Kidney epithelial cell (primary cell): Measurements from ENCODE around the gene ABCC3. TPM values are rescaled to one million over a fixed set of nuclear protein-coding genes. Genes with fewer than 3 reads are reported as not detected.
A peak's percentile ranks its signal among the peaks of the same experiment; 100 is the strongest.
"Not testable (repeated sequence)": the region's sequence is repeated elsewhere in the genome, so short reads cannot be mapped to it uniquely, and the experiment has no call there.

ENCODE experiments used
- DNase-seq: peaks from one replicate; pipeline ENCODE4 v3.0.0-alpha.2; 2010; ENCODE audit warnings: low read depth
- H3K27me3 ChIP-seq: 2 replicates; pipeline ENCODE4 v1.6.0; 2011; ENCODE audit warnings: low read length; ENCODE audit not compliant: control insufficient read depth, insufficient read depth
- H3K36me3 ChIP-seq: 2 replicates; pipeline ENCODE4 v1.5.1; 2011; ENCODE audit warnings: low read length; ENCODE audit not compliant: control insufficient read depth, insufficient read depth
- H3K4me3 ChIP-seq: 2 replicates; pipeline ENCODE4 v1.5.1; 2011; ENCODE audit warnings: low read depth, mild to moderate bottlenecking, control low read depth, low read length
- total RNA-seq: library from RNA; depleted of rRNA; stranded (reverse); fragments of >200 nt; gene quantifications from 2 replicates; pipeline ENCODE4 v1.2.3, GENCODE V29; 2015
- TF ChIP-seq, protein P1 (sequence below): IDR thresholded peaks from 2 replicates; pipeline ENCODE4 v1.5.1; 2011; ENCODE audit warnings: mild to moderate bottlenecking, moderate library complexity, low read length, control low read depth, inconsistent platforms; ENCODE audit not compliant: insufficient read depth, poor library complexity, severe bottlenecking

ABCC3 gene
- total RNA-seq, 1 donor from 2014 or later: 1.3 TPM

DNA sequence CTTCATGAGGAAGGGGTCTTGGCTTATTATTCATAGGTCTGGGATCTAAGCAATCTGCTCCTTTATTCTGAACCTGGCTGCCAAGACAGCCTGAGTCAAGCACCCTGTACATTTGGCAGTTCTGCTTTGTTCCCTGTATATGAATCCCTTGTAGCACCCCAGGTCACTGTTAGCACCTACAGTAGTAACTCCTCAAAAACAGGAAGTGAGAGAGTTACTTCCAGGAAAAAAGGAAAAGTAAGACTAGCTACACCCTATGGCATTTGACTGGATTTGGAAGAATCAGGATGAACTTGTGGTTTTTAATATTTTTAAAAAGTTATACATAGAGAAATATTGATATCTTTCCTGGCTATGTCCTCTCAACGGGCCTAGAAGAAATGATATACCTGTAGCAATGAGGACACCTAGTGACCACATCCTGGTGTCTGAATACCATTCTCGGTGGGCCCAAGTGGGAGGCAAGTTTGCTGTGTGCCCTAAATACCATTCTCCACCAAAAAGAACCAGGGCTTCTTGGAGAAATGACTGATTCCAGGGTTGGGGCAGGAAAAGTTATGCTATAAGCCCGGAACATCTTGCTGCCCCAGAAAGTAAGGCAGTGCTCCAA is 63.1 kb downstream of the ABCC3 start:
- H3K4me3 ChIP-seq: no peak overlapping the region
- no peaks in the 10 kb centered on the region for H3K27me3 ChIP-seq
- peaks cover 4% of the 10 kb centered on the region for H3K36me3 ChIP-seq
- DNase-seq: no peak
- TF ChIP-seq, protein P1, sequence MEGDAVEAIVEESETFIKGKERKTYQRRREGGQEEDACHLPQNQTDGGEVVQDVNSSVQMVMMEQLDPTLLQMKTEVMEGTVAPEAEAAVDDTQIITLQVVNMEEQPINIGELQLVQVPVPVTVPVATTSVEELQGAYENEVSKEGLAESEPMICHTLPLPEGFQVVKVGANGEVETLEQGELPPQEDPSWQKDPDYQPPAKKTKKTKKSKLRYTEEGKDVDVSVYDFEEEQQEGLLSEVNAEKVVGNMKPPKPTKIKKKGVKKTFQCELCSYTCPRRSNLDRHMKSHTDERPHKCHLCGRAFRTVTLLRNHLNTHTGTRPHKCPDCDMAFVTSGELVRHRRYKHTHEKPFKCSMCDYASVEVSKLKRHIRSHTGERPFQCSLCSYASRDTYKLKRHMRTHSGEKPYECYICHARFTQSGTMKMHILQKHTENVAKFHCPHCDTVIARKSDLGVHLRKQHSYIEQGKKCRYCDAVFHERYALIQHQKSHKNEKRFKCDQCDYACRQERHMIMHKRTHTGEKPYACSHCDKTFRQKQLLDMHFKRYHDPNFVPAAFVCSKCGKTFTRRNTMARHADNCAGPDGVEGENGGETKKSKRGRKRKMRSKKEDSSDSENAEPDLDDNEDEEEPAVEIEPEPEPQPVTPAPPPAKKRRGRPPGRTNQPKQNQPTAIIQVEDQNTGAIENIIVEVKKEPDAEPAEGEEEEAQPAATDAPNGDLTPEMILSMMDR: peak; percentile 26

DNA sequence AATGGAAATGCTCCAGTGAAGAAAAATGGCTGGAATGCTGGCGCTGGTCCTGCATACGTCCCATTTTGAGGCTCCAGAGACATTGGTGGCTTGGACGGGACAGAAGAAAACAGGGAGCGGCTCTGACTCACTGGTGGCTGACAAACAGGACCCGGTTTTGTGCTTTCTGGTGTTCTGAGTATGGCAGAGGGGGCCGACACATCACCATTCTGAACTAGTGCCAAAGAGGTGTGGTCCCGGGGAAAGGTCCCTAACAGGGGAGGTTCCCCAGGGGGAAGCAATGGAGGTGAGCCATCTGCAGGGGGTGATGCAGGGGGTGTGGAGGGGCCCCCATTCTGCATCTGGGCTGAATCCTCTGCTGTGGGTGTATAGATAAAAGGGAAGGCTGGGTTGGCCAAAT is 64.7 kb downstream of the ABCC3 start:
- Histone ChIP-seq H3K4me3 (no peak overlapping the region), H3K27me3 (no peaks in the 10 kb centered on the region), H3K36me3 (peaks cover 4% of the 10 kb centered on the region)
- no peak for DNase-seq
- TF ChIP-seq, protein P1: no peak

DNA sequence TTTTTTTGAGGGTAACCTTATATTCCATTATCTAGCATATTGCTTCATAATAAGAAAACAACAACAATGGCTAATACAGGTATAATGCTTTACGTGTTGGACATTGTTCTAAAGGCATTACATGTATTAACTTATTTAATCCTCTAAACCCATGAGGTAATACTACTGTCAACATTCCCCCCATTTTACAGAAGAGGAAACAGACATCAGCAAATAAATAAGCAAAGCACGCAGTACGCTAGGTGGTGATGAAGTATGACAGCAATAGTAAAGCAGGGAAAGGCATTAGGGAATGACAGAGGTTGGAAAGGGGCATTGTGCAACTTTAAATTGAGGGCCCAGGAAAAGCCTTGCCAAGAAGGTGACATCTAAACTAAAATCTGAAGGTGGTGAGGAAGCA is 68.5 kb downstream of the ABCC3 start:
- TF ChIP-seq, protein P1: no peak
- no peak overlapping the region for H3K4me3 ChIP-seq
- H3K36me3 ChIP-seq: no peaks in the 10 kb centered on the region

DNA sequence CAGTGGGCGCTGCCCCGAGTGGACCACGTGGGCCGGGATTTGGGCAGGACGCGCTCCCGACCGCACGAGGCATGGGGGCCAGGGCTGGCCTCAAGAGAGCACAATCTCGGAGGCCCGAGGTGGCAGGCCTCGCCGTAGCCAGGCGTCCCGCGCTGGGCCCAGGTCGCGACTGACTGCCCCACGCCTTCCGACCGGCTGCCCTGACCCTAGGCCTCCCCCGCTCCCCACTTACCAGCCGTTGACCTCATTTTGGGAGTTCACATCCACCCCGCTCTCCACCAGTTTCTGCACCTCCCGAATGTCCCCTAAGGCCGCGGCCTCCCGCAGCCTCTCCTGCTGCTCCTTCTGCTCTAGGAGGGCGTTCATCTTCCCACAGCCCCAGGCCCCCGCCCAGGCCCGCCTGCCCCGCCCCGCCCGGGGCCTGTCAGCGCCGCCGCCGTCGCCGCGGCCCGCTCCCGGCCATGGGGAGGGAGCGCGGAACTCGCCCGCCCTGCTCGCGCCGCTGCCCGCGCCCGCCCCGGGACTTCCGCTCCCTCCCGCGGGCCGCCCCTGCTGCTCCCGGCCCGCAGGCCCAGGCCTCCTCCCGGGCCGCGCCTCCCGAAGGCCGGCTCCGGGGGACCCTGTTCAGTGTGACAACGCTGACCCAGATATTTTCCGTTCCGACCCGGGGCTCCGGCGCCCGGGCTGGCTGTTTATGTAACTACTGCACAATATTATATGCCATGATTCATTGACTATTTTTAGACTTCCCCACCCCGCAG is 72.8 kb downstream of the ABCC3 start, which contains the start of gene ANKRD40:
TSS of gene ANKRD40 (minus strand) at position 626 of the 761 bp plus-strand sequence. CDS start at position 366, 260 bp downstream.
- Histone ChIP-seq H3K4me3 (peak within 1 kb of the TSS; percentile 82), H3K36me3 (no peaks in the 10 kb centered on the region), H3K27me3 (no peaks in the 10 kb centered on the region)
- TF ChIP-seq, protein P1: no peak
- peak; percentile 50 for DNase-seq

More for the DNA sequence above, 68.5 kb downstream of the ABCC3 start:
- H3K27me3 ChIP-seq: no peaks in the 10 kb centered on the region
- DNase-seq: no peak

DNA sequence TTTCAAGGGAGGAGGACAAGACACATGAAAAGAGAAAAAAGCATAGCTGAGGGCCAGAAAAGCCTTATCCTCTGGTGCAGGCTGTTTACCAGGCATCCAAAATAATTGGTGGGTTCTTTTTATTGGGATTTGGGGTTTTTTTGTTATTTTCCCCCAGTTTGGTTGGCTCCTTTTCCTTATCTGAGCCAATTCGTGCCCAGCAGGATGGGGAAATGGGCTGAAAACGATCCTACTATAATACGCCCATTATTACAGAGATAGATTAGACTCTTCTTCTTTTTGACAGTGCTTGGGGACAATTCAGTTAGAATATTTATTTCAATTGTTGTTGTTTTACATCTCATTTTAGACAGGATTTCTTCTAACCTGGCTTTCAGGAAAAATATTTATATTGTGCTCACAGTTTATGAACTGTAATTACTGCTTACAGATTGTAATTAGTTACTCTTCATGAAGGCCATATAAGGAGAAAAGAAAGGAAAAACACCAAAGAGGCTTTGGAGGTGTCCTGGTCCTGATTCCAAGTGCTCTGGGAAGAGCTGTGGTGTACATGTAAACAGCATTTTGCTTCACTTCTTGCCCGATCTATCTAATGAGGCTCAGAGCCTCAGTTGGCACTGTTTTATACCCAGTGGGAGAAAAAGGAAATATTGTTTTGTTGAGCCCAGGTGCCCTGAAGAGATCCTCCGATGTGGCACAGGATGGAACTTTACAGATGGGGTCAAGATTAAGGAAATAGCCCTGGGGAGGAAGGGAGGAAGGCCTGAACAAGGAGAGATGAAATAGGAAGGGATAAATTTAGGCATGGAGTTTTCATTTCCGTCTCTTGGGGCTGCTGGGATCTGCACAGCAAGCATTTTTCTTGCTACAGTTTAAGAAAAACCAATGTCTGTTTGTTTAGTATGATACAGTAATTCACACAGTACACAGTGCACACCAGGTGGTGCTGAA is 73.6 kb downstream of the ABCC3 start:
- no peaks in the 10 kb centered on the region for H3K36me3 ChIP-seq
- H3K4me3 ChIP-seq: peak overlapping the region; percentile 82
- no peaks in the 10 kb centered on the region for H3K27me3 ChIP-seq
- TF ChIP-seq, protein P1: no peak
- no peak for DNase-seq

DNA sequence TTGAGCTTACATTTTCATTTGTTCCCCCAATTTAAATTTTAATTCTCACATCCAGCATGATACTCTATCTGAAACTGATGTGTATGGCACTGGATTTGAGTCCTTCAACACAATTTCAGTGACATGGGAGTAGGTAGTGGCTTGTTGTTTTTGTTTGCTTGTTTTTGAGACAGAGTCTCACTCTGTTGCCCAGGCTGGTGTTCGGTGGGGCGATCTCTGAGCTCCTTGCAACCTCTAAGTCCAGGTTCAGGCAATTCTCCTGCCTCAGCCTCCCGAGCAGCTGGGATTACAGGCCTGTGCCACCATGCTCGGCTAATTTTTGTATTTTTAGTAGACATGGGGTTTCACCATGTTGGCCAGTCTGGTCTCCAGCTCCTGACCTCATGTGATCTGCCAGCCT is 74.4 kb downstream of the ABCC3 start:
- not testable (repeated sequence) for H3K36me3 ChIP-seq, H3K4me3 ChIP-seq, DNase-seq, H3K27me3 ChIP-seq
